Measurements from ENCODE around the gene PTPRB. TPM values are rescaled to one million over a fixed set of nuclear protein-coding genes. Genes with fewer than 3 reads are reported as not detected.

PTPRB gene
- total RNA-seq, 1 experiment from 2014 or later = not detected

DNA sequence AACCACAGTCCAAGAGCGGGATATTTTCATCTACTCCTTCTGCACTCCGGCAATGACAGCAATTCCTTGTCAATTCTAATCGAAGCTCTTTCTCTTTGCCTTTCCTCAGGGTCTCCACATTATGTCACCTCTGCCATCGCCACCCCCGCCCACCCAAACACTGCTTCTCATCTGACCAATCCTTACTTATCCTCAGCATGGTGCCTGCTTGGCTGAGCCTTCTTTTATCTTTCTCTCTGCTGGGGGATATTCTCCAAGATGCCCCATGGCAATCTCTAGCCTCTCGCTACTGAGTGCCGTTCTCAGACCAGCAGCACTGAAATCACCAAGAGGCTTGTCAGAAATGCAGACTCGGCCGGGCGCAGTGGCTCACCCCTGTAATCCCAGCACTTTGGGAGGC, 100.6 kb downstream of the PTPRB start:
- no peak overlapping the region for H3K4me3 ChIP-seq (ENCODE audit: low read depth, low read length, poor library complexity, severe bottlenecking)
- no peak for DNase-seq (ENCODE audit: low spot score)
- BruUV-seq (replicated peaks) = no TSS peak
- H3K4me1 ChIP-seq (ENCODE audit: insufficient read depth, low read length, poor library complexity, severe bottlenecking) = no peaks in the 10 kb centered on the region
- H3K36me3 ChIP-seq (ENCODE audit: insufficient read depth, low read length, poor library complexity, severe bottlenecking) = no peaks in the 10 kb centered on the region
- ChIA-PET POLR2A (ENCODE audit: low non-redundant PET) (no interaction called here), CTCF (interaction anchor here (0.7 kb wide), 1 partner anchor 589 kb away, joined by 15 read pairs; no protein-coding TSS in a partner anchor)
- H3K27ac ChIP-seq (ENCODE audit: low read depth, low read length, poor library complexity, severe bottlenecking) = no peak overlapping the region
- intact Hi-C loops (cut with micrococcal nuclease; ENCODE audit: unreplicated experiment) = no loop called here
- TF ChIP-seq, protein P1, sequence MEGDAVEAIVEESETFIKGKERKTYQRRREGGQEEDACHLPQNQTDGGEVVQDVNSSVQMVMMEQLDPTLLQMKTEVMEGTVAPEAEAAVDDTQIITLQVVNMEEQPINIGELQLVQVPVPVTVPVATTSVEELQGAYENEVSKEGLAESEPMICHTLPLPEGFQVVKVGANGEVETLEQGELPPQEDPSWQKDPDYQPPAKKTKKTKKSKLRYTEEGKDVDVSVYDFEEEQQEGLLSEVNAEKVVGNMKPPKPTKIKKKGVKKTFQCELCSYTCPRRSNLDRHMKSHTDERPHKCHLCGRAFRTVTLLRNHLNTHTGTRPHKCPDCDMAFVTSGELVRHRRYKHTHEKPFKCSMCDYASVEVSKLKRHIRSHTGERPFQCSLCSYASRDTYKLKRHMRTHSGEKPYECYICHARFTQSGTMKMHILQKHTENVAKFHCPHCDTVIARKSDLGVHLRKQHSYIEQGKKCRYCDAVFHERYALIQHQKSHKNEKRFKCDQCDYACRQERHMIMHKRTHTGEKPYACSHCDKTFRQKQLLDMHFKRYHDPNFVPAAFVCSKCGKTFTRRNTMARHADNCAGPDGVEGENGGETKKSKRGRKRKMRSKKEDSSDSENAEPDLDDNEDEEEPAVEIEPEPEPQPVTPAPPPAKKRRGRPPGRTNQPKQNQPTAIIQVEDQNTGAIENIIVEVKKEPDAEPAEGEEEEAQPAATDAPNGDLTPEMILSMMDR (conservative IDR thresholded peaks at IDR 0.05; ENCODE audit: low read depth, low read length) = no peak
- no peak for TF ChIP-seq EZH2 (IDR thresholded peaks at IDR 0.05; ENCODE audit: borderline replicate concordance, low read depth, low read length, poor library complexity, severe bottlenecking)
- no peaks in the 10 kb centered on the region for H3K27me3 ChIP-seq (replicated peaks; ENCODE audit: insufficient read depth, low read depth, low read length, poor library complexity)
- H3K9me3 ChIP-seq (ENCODE audit: low read depth, low read length, poor library complexity, severe bottlenecking) = no peaks in the 10 kb centered on the region

DNA sequence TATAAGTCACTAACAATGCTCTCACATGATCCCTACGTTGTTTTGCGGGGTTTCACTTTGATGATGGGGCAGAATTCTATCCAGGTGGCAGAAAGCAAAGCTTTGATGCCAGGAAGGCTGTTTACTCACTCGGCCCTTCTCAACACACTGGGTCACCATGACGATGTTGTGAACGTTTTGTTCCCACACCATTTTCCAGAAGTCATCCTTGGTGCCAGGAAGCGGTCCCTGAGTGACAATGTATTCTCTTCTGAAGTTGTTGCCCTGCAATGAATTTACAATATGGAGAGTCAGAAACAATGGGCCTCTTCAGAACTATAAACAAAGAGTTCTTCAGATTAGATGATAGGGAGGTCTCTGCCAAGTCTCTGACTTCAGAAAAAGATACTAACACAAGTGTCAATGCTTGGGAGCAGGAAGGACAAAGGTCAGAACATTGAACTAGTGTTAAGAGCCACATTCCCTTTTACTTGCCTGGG, 101.3 kb downstream of the PTPRB start:
- H3K4me3 ChIP-seq (ENCODE audit: low read depth, low read length, poor library complexity, severe bottlenecking) = no peak overlapping the region
- intact Hi-C loops (cut with micrococcal nuclease; ENCODE audit: unreplicated experiment) = no loop called here
- no peaks in the 10 kb centered on the region for H3K27me3 ChIP-seq (replicated peaks; ENCODE audit: insufficient read depth, low read depth, low read length, poor library complexity)
- H3K4me1 ChIP-seq (ENCODE audit: insufficient read depth, low read length, poor library complexity, severe bottlenecking) = no peaks in the 10 kb centered on the region
- no peaks in the 10 kb centered on the region for H3K9me3 ChIP-seq (ENCODE audit: low read depth, low read length, poor library complexity, severe bottlenecking)
- no peak for DNase-seq (ENCODE audit: low spot score)
- TF ChIP-seq, protein P1 (conservative IDR thresholded peaks at IDR 0.05; ENCODE audit: low read depth, low read length) = no peak
- no peak for TF ChIP-seq EZH2 (IDR thresholded peaks at IDR 0.05; ENCODE audit: borderline replicate concordance, low read depth, low read length, poor library complexity, severe bottlenecking)
- no peak overlapping the region for H3K27ac ChIP-seq (ENCODE audit: low read depth, low read length, poor library complexity, severe bottlenecking)
- no peaks in the 10 kb centered on the region for H3K36me3 ChIP-seq (ENCODE audit: insufficient read depth, low read length, poor library complexity, severe bottlenecking)
- ChIA-PET POLR2A (ENCODE audit: low non-redundant PET) (no interaction called here), CTCF (no interaction called here)
- BruUV-seq (replicated peaks) = no TSS peak

DNA sequence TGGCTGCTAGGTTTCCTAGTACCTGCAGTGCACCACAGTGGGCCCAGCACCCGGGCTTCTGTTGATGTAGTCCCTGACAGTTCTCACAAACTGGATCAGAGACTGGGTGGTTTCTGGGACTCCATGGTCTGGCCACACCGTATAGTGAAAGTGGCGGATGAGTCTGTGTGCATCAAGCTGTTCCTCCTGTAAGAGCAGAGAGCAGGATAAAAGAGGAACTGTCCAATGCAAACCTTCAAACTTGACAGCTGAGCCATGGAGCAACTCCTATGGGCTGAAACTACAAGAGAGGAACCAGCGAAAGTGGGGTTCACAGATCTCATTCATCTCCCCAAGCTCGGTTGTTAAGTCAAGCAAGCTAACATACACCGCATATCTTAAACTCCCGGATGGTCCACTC, 102.8 kb downstream of the PTPRB start:
- no peaks in the 10 kb centered on the region for H3K36me3 ChIP-seq (ENCODE audit: insufficient read depth, low read length, poor library complexity, severe bottlenecking)
- ChIA-PET POLR2A (ENCODE audit: low non-redundant PET) (no interaction called here), CTCF (no interaction called here)
- TF ChIP-seq, protein P1 (conservative IDR thresholded peaks at IDR 0.05; ENCODE audit: low read depth, low read length) = no peak
- TF ChIP-seq EZH2 (IDR thresholded peaks at IDR 0.05; ENCODE audit: borderline replicate concordance, low read depth, low read length, poor library complexity, severe bottlenecking) = no peak
- no peaks in the 10 kb centered on the region for H3K27me3 ChIP-seq (replicated peaks; ENCODE audit: insufficient read depth, low read depth, low read length, poor library complexity)
- no TSS peak for BruUV-seq (replicated peaks)
- no peaks in the 10 kb centered on the region for H3K4me1 ChIP-seq (ENCODE audit: insufficient read depth, low read length, poor library complexity, severe bottlenecking)
- H3K9me3 ChIP-seq (ENCODE audit: low read depth, low read length, poor library complexity, severe bottlenecking) = no peaks in the 10 kb centered on the region
- intact Hi-C loops (cut with micrococcal nuclease; ENCODE audit: unreplicated experiment) = no loop called here
- DNase-seq (ENCODE audit: low spot score) = no peak
- H3K27ac ChIP-seq (ENCODE audit: low read depth, low read length, poor library complexity, severe bottlenecking) = no peak overlapping the region
- no peak overlapping the region for H3K4me3 ChIP-seq (ENCODE audit: low read depth, low read length, poor library complexity, severe bottlenecking)
